LNCAP (cell line): ENCODE results near the gene PROZ.

Experiments used
- TF ChIP-seq, protein P1 (sequence below): fragments of 450-650 bp; IDR thresholded peaks from 2 replicates; pipeline ENCODE4 v1.5.1; 2017; ENCODE audit warnings: mild to moderate bottlenecking

Gene PROZ

DNA sequence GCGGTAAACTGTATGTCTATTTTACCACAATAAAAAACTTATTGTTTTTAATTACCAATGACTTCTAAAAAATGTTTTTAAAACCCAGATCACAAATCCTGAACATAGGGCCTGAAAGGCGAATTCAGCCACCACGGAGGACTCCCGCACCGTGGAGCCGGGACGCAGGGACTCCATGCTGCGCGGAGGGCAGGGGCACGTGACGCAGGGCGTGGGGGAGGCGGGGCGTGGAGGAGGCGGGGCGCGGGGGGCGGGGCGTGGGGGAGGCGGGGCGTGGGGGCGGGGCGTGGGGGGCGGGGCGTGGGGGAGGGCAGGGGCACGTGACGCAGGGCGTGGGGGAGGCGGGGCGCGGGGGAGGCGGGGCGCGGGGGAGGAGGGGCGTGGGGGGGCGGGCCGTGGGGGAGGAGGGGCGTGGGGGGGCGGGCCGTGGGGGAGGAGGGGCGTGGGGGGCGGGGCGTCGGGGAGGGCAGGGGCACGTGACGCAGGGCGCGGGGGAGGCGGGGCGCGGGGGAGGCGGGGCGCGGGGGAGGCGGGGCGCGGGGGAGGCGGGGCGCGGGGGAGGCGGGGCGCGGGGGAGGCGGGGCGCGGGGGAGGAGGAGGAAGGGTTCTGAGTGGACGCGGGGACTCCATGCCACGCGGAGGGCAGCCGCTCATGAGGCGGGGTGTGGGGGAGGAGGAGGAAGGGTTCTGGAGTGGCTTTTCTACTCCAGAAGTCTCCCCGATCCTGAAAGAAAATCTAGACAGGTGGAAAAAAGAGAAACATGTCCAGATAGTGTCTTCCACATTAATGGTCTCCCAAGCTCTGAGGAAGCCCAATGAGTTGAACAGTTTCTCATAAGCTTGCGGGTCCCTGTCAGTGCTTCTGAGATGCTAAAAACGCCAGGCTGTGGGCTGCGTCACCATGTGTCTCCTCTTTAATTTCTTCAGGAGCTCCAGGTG lies 4.4 kb upstream of the PROZ start:
- TF ChIP-seq, protein P1, sequence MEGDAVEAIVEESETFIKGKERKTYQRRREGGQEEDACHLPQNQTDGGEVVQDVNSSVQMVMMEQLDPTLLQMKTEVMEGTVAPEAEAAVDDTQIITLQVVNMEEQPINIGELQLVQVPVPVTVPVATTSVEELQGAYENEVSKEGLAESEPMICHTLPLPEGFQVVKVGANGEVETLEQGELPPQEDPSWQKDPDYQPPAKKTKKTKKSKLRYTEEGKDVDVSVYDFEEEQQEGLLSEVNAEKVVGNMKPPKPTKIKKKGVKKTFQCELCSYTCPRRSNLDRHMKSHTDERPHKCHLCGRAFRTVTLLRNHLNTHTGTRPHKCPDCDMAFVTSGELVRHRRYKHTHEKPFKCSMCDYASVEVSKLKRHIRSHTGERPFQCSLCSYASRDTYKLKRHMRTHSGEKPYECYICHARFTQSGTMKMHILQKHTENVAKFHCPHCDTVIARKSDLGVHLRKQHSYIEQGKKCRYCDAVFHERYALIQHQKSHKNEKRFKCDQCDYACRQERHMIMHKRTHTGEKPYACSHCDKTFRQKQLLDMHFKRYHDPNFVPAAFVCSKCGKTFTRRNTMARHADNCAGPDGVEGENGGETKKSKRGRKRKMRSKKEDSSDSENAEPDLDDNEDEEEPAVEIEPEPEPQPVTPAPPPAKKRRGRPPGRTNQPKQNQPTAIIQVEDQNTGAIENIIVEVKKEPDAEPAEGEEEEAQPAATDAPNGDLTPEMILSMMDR = no peak

DNA sequence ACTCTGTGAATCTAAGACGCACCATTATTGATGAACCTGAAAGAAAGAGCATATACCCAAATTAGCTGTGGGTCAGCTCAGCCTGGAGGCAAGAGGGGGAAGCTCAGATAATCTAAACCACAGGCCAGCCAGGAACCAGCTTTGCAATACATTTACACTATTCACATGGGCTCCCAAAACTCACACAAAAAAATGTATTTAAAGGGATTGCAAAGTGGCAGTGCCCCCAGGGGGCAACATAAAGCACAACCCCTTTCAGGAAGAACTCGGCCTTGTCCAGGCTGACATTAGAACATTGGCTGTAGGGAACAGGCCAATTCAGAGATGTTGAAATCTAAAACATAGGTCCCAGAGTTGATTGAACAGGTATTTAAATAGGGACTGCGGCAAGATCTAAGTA lies 3.2 kb upstream of the PROZ start:
- TF ChIP-seq, protein P1 = no peak

DNA sequence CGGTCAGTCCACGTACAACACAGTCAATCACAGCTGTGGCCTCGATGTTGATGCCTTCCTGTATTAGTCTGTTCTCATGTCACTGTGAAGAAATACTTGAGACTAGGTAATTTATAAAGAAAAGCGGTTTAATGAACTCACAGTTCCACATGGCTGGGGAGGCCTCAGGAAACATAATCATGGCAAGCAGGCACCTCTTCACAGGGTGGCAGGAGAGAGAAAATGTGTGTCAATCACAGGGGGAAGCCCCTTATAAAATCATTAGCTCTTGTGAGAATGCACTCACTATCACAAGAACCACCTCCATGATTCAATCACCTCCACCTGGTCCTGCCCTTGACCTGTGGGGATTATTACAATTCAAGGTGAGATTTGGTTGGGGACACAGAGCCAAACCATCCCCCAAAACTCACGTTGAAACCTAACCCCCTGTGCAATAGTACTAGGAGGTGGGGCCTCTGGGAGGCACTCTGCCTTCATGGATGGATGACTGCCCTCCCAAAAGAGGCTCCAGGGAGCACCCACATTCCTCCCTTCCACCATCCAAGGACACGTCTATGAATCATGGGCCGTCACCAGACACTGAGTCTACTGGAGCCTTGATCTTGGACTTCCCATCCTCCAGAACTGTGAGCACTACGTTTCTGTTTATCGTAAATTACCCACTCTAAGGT lies 2.3 kb upstream of the PROZ start:
- TF ChIP-seq, protein P1 = no peak

DNA sequence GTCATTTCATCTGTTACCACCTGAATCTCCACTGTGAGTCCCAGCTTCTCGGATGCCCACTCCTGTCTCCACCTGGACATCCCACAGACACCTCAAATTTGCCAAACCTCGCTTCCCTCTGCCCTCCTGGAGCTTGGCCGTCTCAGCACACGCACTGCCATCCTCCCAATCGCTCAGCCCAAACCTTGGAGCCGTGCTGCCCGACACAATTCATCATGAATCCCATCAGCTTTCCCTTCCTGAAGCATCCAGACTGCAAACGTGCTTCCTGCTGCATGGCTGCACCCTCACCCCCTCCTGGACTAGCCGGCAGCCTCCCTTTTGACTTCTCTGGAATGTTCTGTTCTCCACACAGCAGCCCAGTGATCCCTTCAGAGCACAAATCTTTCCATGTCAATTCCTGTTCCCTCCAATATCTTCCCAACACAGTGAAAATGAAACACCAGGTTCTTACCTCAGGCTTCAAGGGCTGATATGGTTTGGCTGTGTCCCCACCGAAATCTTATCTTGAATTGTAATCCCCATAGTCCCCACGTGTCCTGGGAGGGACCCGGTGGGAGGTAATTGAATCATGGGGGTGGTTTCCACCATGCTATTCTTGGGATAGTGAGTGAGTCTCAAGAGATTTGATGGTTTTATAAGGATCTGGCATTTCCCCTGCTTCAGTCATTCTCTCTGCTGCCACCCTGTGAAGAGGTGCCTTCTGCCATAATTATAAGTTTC lies 1.1 kb upstream of the PROZ start:
- TF ChIP-seq, protein P1 = no peak

DNA sequence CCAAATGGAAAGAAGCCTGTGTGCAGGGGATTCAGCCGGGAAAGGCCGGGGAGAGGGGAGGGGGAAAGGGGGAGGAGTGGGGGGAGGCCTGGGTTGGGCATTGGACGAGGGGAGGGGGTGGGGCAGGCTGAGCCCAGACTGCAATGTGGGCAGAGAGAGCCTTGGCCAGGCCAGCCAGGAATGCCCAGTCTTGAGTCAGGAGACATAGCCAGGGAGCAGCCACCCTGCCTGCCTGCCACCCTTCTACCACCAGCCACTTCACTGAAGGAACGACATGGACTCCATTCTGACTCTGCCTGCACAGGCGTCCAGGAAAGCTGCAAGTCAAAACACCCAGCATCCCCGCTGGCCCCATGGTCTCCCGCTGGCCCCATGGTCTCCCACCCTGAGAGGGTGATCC lies 498 bp downstream of the PROZ start:
- TF ChIP-seq, protein P1 = no peak

DNA sequence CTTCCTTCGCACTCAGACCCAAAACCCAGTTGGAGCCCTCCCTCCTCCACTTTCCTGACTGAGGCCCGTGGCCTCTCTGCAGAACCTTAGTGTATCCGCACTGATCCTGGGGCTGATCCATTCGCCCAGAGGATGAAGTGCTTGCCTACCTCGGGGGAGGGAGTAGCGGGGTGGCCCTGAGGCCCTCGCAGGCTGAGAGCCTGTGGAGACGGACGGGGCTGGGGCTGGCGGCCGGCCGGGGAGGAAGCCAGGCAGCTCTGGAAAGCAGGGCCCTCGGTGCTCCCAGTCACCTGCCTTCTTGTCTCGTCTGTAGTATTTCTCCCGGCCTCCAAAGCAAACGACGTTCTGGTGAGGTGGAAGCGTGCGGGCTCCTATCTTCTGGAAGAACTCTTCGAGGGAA lies 1.3 kb downstream of the PROZ start:
- TF ChIP-seq, protein P1 = no peak

DNA sequence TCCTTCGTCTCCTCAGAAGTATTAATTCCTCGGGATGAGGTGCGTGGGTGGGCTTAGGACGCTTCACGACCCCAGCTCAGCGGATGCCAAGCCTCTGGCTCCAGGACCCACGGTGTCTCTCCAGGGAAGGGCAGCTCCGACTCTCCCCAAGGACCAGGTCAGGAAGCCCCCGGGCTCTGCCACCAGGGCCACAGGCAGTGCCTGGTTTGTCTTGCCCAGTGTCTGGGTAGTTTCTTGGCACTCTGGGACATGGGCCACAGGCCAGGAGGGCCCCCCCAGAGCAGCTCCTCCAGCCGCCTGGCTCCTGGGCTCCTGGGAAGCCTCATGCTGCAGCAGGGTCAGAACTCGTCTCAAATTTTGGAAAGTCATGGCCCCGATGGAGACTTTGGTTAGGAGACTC lies 2.5 kb downstream of the PROZ start:
- TF ChIP-seq, protein P1 = no peak
